Naive B cell (primary cell): ENCODE data around the gene BBS9. TPM values are rescaled to one million over a fixed set of nuclear protein-coding genes. Genes with fewer than 3 reads are reported as not detected.

Source experiments
- ATAC-seq, 2 donors: fragments of 150-1000 bp; cut with Tn5 transposase; 2 replicates each; pipeline ENCODE4 v1.10.0; 2021; ENCODE audit warnings: low read depth in 2 of 2, mild to moderate bottlenecking in 2 of 2, moderate library complexity in 2 of 2
- DNase-seq: peaks from one replicate; pipeline ENCODE4 v3.0.0; 2022
- H3K27ac Mint-ChIP-seq, 6 donors: one replicate each; pipeline ENCODE4 v1.8.0; 2020 to 2022; ENCODE audit warnings: mild to moderate bottlenecking in 6 of 6, mixed read lengths in 6 of 6, moderate library complexity in 5 of 6, inconsistent platforms in 2 of 6
- H3K27me3 Mint-ChIP-seq, 3 donors: one replicate each; pipeline ENCODE4 v1.8.0; 2021 to 2022; ENCODE audit warnings: mixed read lengths in 3 of 3, mild to moderate bottlenecking in 1 of 3
- H3K36me3 Mint-ChIP-seq, 2 donors: one replicate each; pipeline ENCODE4 v1.8.0; 2020 to 2022; ENCODE audit warnings: mixed read lengths in 2 of 2, inconsistent platforms in 1 of 2, mild to moderate bottlenecking in 1 of 2
- H3K4me1 Mint-ChIP-seq, 3 donors: one replicate each; pipeline ENCODE4 v1.8.0; 2020 to 2022; ENCODE audit warnings: mixed read lengths in 3 of 3, inconsistent platforms in 1 of 3, mild to moderate bottlenecking in 1 of 3, moderate library complexity in 1 of 3
- H3K4me3 Mint-ChIP-seq, 8 donors: one replicate each; pipeline ENCODE4 v1.8.0; 2020 to 2022; ENCODE audit warnings: mild to moderate bottlenecking in 8 of 8, mixed read lengths in 8 of 8, moderate library complexity in 8 of 8, inconsistent platforms in 2 of 8
- H3K9me3 Mint-ChIP-seq, 7 donors: one replicate each; pipeline ENCODE4 v1.8.0; 2020 to 2022; ENCODE audit warnings: mixed read lengths in 7 of 7, mild to moderate bottlenecking in 5 of 7, inconsistent platforms in 2 of 7, moderate library complexity in 1 of 7
- polyA plus RNA-seq, 6 donors: library from polyadenylated mRNA; unstranded; fragments of 300-500 nt; fragmentation: Illumina TruSeq; gene quantifications; one replicate each; pipeline ENCODE4 v1.2.3, GENCODE V29; 2021; ENCODE audit warnings: low read depth in 6 of 6

Gene BBS9
- polyA plus RNA-seq, 6 donors from 2014 or later, result 10.9 to 17.0 (median 13.0) TPM

GRCh38 chr7:33627741-33628140, 498.4 kb downstream of the BBS9 start:
- peaks cover 2 to 17% (median 8%) of the 10 kb centered on the region in 7 donors for H3K9me3 Mint-ChIP-seq
- no peaks in the 10 kb centered on the region for H3K27me3 Mint-ChIP-seq
- ATAC-seq (no peak), DNase-seq (no peak)
- H3K27ac Mint-ChIP-seq, result no peak overlapping the region
- peaks cover 10% of the 10 kb centered on the region in 2 donors for H3K36me3 Mint-ChIP-seq
- H3K4me1 Mint-ChIP-seq, result no peaks in the 10 kb centered on the region
- no peak overlapping the region for H3K4me3 Mint-ChIP-seq

GRCh38 chr7:33628894-33629293, 499.5 kb downstream of the BBS9 start:
- Mint-ChIP-seq H3K27ac (no peak overlapping the region), H3K27me3 (no peaks in the 10 kb centered on the region), H3K4me1 (no peaks in the 10 kb centered on the region), H3K36me3 (peaks cover 10% of the 10 kb centered on the region in 2 donors), H3K9me3 (peaks cover 2 to 17% (median 8%) of the 10 kb centered on the region in 7 donors), H3K4me3 (no peak overlapping the region)
- DNase-seq, result no peak
- ATAC-seq, result no peak

- Mint-ChIP-seq H3K27me3 (no peaks in the 10 kb centered on the region), H3K9me3 (peaks cover 2 to 17% (median 8%) of the 10 kb centered on the region in 7 donors), H3K4me1 (no peaks in the 10 kb centered on the region), H3K27ac (no peak overlapping the region), H3K36me3 (peaks cover 10% of the 10 kb centered on the region in 2 donors), H3K4me3 (no peak overlapping the region)
- no peak for DNase-seq
- ATAC-seq, result no peak
Measured at GRCh38 chr7:33630359-33630758, 501.0 kb downstream of the BBS9 start.

GRCh38 chr7:33632322-33632721, 503.0 kb downstream of the BBS9 start:
- Mint-ChIP-seq H3K4me3 (no peak overlapping the region), H3K36me3 (no peaks in the 10 kb centered on the region), H3K9me3 (no peaks in the 10 kb centered on the region), H3K27me3 (no peaks in the 10 kb centered on the region), H3K27ac (no peak overlapping the region), H3K4me1 (no peaks in the 10 kb centered on the region)
- DNase-seq (no peak), ATAC-seq (no peak)

- Mint-ChIP-seq H3K9me3 (no peaks in the 10 kb centered on the region), H3K4me3 (no peak overlapping the region), H3K27me3 (no peaks in the 10 kb centered on the region), H3K27ac (no peak overlapping the region), H3K4me1 (no peaks in the 10 kb centered on the region), H3K36me3 (no peaks in the 10 kb centered on the region)
- DNase-seq, result no peak
- ATAC-seq, result no peak
Measured at GRCh38 chr7:33632840-33633525, 503.6 kb downstream of the BBS9 start.

GRCh38 chr7:33634606-33635005, 505.2 kb downstream of the BBS9 start:
- Mint-ChIP-seq H3K4me1 (no peaks in the 10 kb centered on the region), H3K4me3 (no peak overlapping the region), H3K27ac (no peak overlapping the region), H3K9me3 (no peaks in the 10 kb centered on the region), H3K27me3 (no peaks in the 10 kb centered on the region), H3K36me3 (peaks cover 0 to 5% of the 10 kb centered on the region in 2 donors)
- no peak for ATAC-seq
- no peak for DNase-seq

- DNase-seq, result no peak
- H3K27me3 Mint-ChIP-seq, result no peaks in the 10 kb centered on the region
- no peak overlapping the region for H3K4me3 Mint-ChIP-seq
- H3K36me3 Mint-ChIP-seq, result peaks cover 0 to 9% of the 10 kb centered on the region in 2 donors
- no peaks in the 10 kb centered on the region for H3K4me1 Mint-ChIP-seq
- H3K9me3 Mint-ChIP-seq, result no peaks in the 10 kb centered on the region
- ATAC-seq, result no peak
- H3K27ac Mint-ChIP-seq, result no peak overlapping the region
Measured at GRCh38 chr7:33636359-33636758, 507.0 kb downstream of the BBS9 start.

- ATAC-seq (no peak), DNase-seq (no peak)
- Mint-ChIP-seq H3K4me3 (no peak overlapping the region), H3K27me3 (no peaks in the 10 kb centered on the region), H3K4me1 (no peaks in the 10 kb centered on the region), H3K36me3 (peaks cover 0 to 9% of the 10 kb centered on the region in 2 donors), H3K9me3 (no peaks in the 10 kb centered on the region), H3K27ac (no peak overlapping the region)
Measured at GRCh38 chr7:33639552-33640197, 510.3 kb downstream of the BBS9 start.

- no peak for ATAC-seq
- Mint-ChIP-seq H3K27me3 (no peaks in the 10 kb centered on the region), H3K9me3 (no peaks in the 10 kb centered on the region)
Measured at GRCh38 chr7:33640741-33641140, 511.4 kb downstream of the BBS9 start.

GRCh38 chr7:33642312-33642711, 512.9 kb downstream of the BBS9 start:
- Mint-ChIP-seq H3K4me3 (no peak overlapping the region), H3K36me3 (peaks cover 0 to 9% of the 10 kb centered on the region in 2 donors), H3K27ac (no peak overlapping the region), H3K4me1 (no peaks in the 10 kb centered on the region), H3K9me3 (no peaks in the 10 kb centered on the region), H3K27me3 (no peaks in the 10 kb centered on the region)
- ATAC-seq (no peak), DNase-seq (no peak)

More at GRCh38 chr7:33640741-33641140, 511.4 kb downstream of the BBS9 start:
- no peaks in the 10 kb centered on the region for H3K4me1 Mint-ChIP-seq
- H3K4me3 Mint-ChIP-seq, result no peak overlapping the region
- peaks cover 0 to 9% of the 10 kb centered on the region in 2 donors for H3K36me3 Mint-ChIP-seq
- no peak overlapping the region for H3K27ac Mint-ChIP-seq
- DNase-seq, result no peak

- ATAC-seq (no peak), DNase-seq (no peak)
- Mint-ChIP-seq H3K27ac (no peak overlapping the region), H3K9me3 (no peaks in the 10 kb centered on the region), H3K4me3 (no peak overlapping the region), H3K4me1 (no peaks in the 10 kb centered on the region), H3K27me3 (no peaks in the 10 kb centered on the region), H3K36me3 (peaks cover 0 to 9% of the 10 kb centered on the region in 2 donors)
Measured at GRCh38 chr7:33643530-33643929, 514.2 kb downstream of the BBS9 start.

GRCh38 chr7:33644489-33644888, 515.1 kb downstream of the BBS9 start:
- Mint-ChIP-seq H3K27me3 (no peaks in the 10 kb centered on the region), H3K4me1 (no peaks in the 10 kb centered on the region), H3K27ac (no peak overlapping the region), H3K36me3 (peaks cover 0 to 3% of the 10 kb centered on the region in 2 donors), H3K9me3 (no peaks in the 10 kb centered on the region), H3K4me3 (no peak overlapping the region)
- DNase-seq, result no peak
- no peak for ATAC-seq

- no peak overlapping the region for H3K4me3 Mint-ChIP-seq
- H3K9me3 Mint-ChIP-seq, result no peaks in the 10 kb centered on the region
- no peak for ATAC-seq
- H3K36me3 Mint-ChIP-seq, result peaks cover 0 to 7% of the 10 kb centered on the region in 2 donors
- H3K27me3 Mint-ChIP-seq, result no peaks in the 10 kb centered on the region
- H3K4me1 Mint-ChIP-seq, result peaks cover 0 to 5% (median 4%) of the 10 kb centered on the region in 3 donors
- DNase-seq, result no peak
- H3K27ac Mint-ChIP-seq, result no peak overlapping the region
Measured at GRCh38 chr7:33645104-33645503, 515.7 kb downstream of the BBS9 start.

- no peaks in the 10 kb centered on the region for H3K9me3 Mint-ChIP-seq
- H3K36me3 Mint-ChIP-seq, result peaks cover 0 to 4% of the 10 kb centered on the region in 2 donors
- no peak overlapping the region for H3K27ac Mint-ChIP-seq
- ATAC-seq (no peak), DNase-seq (no peak)
- H3K27me3 Mint-ChIP-seq, result no peaks in the 10 kb centered on the region
- peaks cover 0 to 7% (median 4%) of the 10 kb centered on the region in 3 donors for H3K4me1 Mint-ChIP-seq
- no peak overlapping the region for H3K4me3 Mint-ChIP-seq
Measured at GRCh38 chr7:33646166-33646565, 516.8 kb downstream of the BBS9 start.
